H1 (cell line): ENCODE data around the gene RPL7A. TPM values are rescaled to one million over a fixed set of nuclear protein-coding genes. Genes with fewer than 3 reads are reported as not detected.

Experiments
- CTCF ChIA-PET: fragments of 300-600 bp; sonication (Branson Sonifier 250); formaldehyde crosslinking; loops from one replicate; lab custom pipeline; 2021; ENCODE audit not compliant: partially characterized antibody; lab: Charles Lee
- POLR2A ChIA-PET: fragments of 300-600 bp; sonication (Branson Sonifier 250); formaldehyde crosslinking; loops from one replicate; lab custom pipeline; 2021; ENCODE audit warnings: inconsistent platforms; ENCODE audit not compliant: partially characterized antibody; lab: Charles Lee
- DNase-seq, 2 experiments: peaks; one replicate each; pipeline versions ENCODE4 v3.0.0 to v3.0.0-alpha.2; 2010 to 2022; ENCODE audit warnings: low spot score in 2 of 2, low read depth in 1 of 2, mixed read lengths in 1 of 2
- FAIRE-seq: peaks from 2 replicates; lab custom pipeline; 2011; peaks lifted over from hg19 to GRCh38; lab: Jason Lieb, UNC
- H2AFZ ChIP-seq: 2 replicates; pipeline ENCODE4 v1.8.1; 2012; ENCODE audit warnings: low read length, inconsistent platforms
- H2AK5ac ChIP-seq: 2 replicates; pipeline ENCODE4 v1.6.1; 2013; ENCODE audit warnings: low read depth, low read length
- H2BK120ac ChIP-seq: replicated peaks from 2 replicates; pipeline ENCODE3; 2013; ENCODE audit warnings: low read depth, low read length, inconsistent platforms
- H2BK12ac ChIP-seq: 2 replicates; pipeline ENCODE4 v1.6.1; 2013; ENCODE audit warnings: low read depth, low read length
- H2BK15ac ChIP-seq: 2 replicates; pipeline ENCODE4 v1.6.1; 2013; ENCODE audit warnings: low read length
- H2BK20ac ChIP-seq: 2 replicates; pipeline ENCODE4 v1.6.1; 2013; ENCODE audit warnings: low read length
- H2BK5ac ChIP-seq: 2 replicates; pipeline ENCODE4 v1.6.1; 2013; ENCODE audit warnings: low read depth, low read length
- H3K14ac ChIP-seq: 2 replicates; pipeline ENCODE4 v1.6.1; 2013; ENCODE audit warnings: inconsistent platforms; ENCODE audit not compliant: insufficient read length
- H3K18ac ChIP-seq: 2 replicates; pipeline ENCODE4 v1.6.1; 2013; ENCODE audit warnings: low read length; ENCODE audit errors: extremely low read depth
- H3K23ac ChIP-seq: 2 replicates; pipeline ENCODE4 v1.6.1; 2013; ENCODE audit warnings: inconsistent platforms; ENCODE audit not compliant: insufficient read length
- H3K23me2 ChIP-seq: 2 replicates; pipeline ENCODE4 v1.6.1; 2013; ENCODE audit warnings: low read depth, low read length
- H3K27ac ChIP-seq: 2 replicates; pipeline ENCODE4 v1.6.1; 2011; ENCODE audit warnings: low read depth, low read length, inconsistent platforms
- H3K27me3 ChIP-seq, 4 experiments: replicated peaks in 1 of 4; 1 replicate in 1 of 4; 2 replicates in 3 of 4; pipeline versions ENCODE4 v1.6.1 to v1.8.1; 2011 to 2013; ENCODE audit warnings: low read length in 3 of 4, mild to moderate bottlenecking in 3 of 4, inconsistent platforms in 2 of 4, mixed read lengths in 2 of 4, moderate library complexity in 1 of 4; ENCODE audit not compliant: control insufficient read depth in 3 of 4, insufficient read depth in 3 of 4; ENCODE audit errors: extremely low read depth in 1 of 4
- H3K36me3 ChIP-seq, 4 experiments: 2 replicates each; pipeline versions ENCODE4 v1.6.1 to v1.8.1; 2011 to 2013; ENCODE audit warnings: mild to moderate bottlenecking in 4 of 4, low read length in 3 of 4, moderate library complexity in 2 of 4, control low read depth in 1 of 4, inconsistent platforms in 1 of 4; ENCODE audit not compliant: insufficient read depth in 4 of 4, control insufficient read depth in 2 of 4
- H3K4ac ChIP-seq: replicated peaks from 2 replicates; pipeline ENCODE3; 2013; ENCODE audit warnings: low read length, low read depth, mixed read lengths, inconsistent platforms; ENCODE audit not compliant: insufficient read length
- H3K4me1 ChIP-seq, 4 experiments: replicated peaks in 1 of 4; 1 replicate in 1 of 4; 2 replicates in 3 of 4; pipeline versions ENCODE4 v1.6.1 to v1.8.1; 2011 to 2013; ENCODE audit warnings: low read length in 3 of 4, inconsistent platforms in 2 of 4, mixed read lengths in 1 of 4; ENCODE audit not compliant: insufficient read depth in 4 of 4, control insufficient read depth in 3 of 4
- H3K4me2 ChIP-seq, 2 experiments: 2 replicates each; pipeline versions ENCODE4 v1.6.1 to v1.8.1; 2011 to 2013; ENCODE audit warnings: low read depth in 2 of 2, low read length in 2 of 2, control low read depth in 1 of 2, inconsistent platforms in 1 of 2, mild to moderate bottlenecking in 1 of 2; ENCODE audit not compliant: insufficient read depth in 1 of 2
- H3K4me3 ChIP-seq, 4 experiments: fragments of 200-600, 300-600 bp in 1 of 4; sonication (generic), shearing (Covaris generic), sonication (Bioruptor Twin) in 1 of 4; 2 replicates each; pipeline versions ENCODE4 v1.5.1 to v1.8.1; 2011 to 2016; ENCODE audit warnings: low read length in 4 of 4, low read depth in 3 of 4, control low read depth in 2 of 4, inconsistent platforms in 2 of 4, mild to moderate bottlenecking in 2 of 4, mixed read lengths in 1 of 4, moderate library complexity in 1 of 4; ENCODE audit not compliant: insufficient read depth in 2 of 4; ENCODE audit errors: extremely low read depth in 1 of 4
- H3K56ac ChIP-seq: replicated peaks from 2 replicates; pipeline ENCODE3; 2013; ENCODE audit warnings: low read depth, mild to moderate bottlenecking, mixed read lengths, low read length, inconsistent platforms; ENCODE audit not compliant: insufficient read length
- H3K79me1 ChIP-seq: 2 replicates; pipeline ENCODE4 v1.6.1; 2013; ENCODE audit warnings: low read depth, low read length, control low read depth
- H3K79me2 ChIP-seq, 2 experiments: 2 replicates each; pipeline versions ENCODE4 v1.6.1 to v1.8.1; 2012 to 2013; ENCODE audit warnings: low read length in 2 of 2, mild to moderate bottlenecking in 2 of 2, inconsistent platforms in 1 of 2; ENCODE audit not compliant: insufficient read depth in 2 of 2, control insufficient read depth in 1 of 2
- H3K9ac ChIP-seq, 4 experiments: replicated peaks in 1 of 4; 1 replicate in 1 of 4; 2 replicates in 3 of 4; pipeline versions ENCODE4 v1.6.1 to v1.8.1; 2011 to 2013; ENCODE audit warnings: low read depth in 3 of 4, low read length in 3 of 4, control low read depth in 2 of 4, mild to moderate bottlenecking in 2 of 4, moderate library complexity in 2 of 4, inconsistent platforms in 1 of 4; ENCODE audit errors: extremely low read depth in 1 of 4
- H3K9me3 ChIP-seq, 2 experiments: 2 replicates each; pipeline versions ENCODE4 v1.6.1 to v1.8.1; 2012 to 2013; ENCODE audit warnings: mild to moderate bottlenecking in 2 of 2, moderate library complexity in 2 of 2, control low read depth in 1 of 2, inconsistent platforms in 1 of 2, low read depth in 1 of 2, low read length in 1 of 2, mixed read lengths in 1 of 2; ENCODE audit not compliant: insufficient read depth in 2 of 2
- H4K20me1 ChIP-seq, 2 experiments: replicated peaks in 1 of 2; 2 replicates each; pipeline versions ENCODE3 to v1.8.1; 2011 to 2013; ENCODE audit warnings: inconsistent platforms in 2 of 2, low read length in 2 of 2, mild to moderate bottlenecking in 1 of 2; ENCODE audit not compliant: insufficient read depth in 2 of 2, control insufficient read depth in 1 of 2
- H4K5ac ChIP-seq: 2 replicates; pipeline ENCODE4 v1.6.1; 2013; ENCODE audit warnings: low read length, low read depth, mixed read lengths, inconsistent platforms; ENCODE audit not compliant: insufficient read length
- H4K8ac ChIP-seq: 2 replicates; pipeline ENCODE4 v1.8.0; 2013; ENCODE audit warnings: mild to moderate bottlenecking, moderate library complexity, low read length, inconsistent platforms; ENCODE audit not compliant: insufficient read depth; ENCODE audit errors: extremely low read depth
- H4K91ac ChIP-seq: replicated peaks from 2 replicates; pipeline ENCODE3; 2013; ENCODE audit warnings: low read length, mixed read lengths, inconsistent platforms; ENCODE audit not compliant: insufficient read length
- CBX5 ChIP-seq: fragments of 300-800, 300-1000 bp; sonication (generic); IDR thresholded peaks from 2 replicates; pipeline ENCODE4 v1.7.1; 2016; ENCODE audit warnings: antibody characterized with exemption, low read length, low read depth
- HDAC6 ChIP-seq: IDR thresholded peaks from one replicate; pipeline ENCODE4 v1.7.1; 2012; ENCODE audit warnings: low read depth, mild to moderate bottlenecking, inconsistent platforms, low read length, moderate library complexity
- SAP30 ChIP-seq: fragments of 300-600 bp; sonication (generic); IDR thresholded peaks from 2 replicates; pipeline ENCODE4 v1.7.1; 2012; ENCODE audit warnings: low read length, moderate library complexity, mild to moderate bottlenecking, inconsistent platforms; ENCODE audit not compliant: insufficient read depth, insufficient replicate concordance
- TBP ChIP-seq: IDR thresholded peaks from 2 replicates; pipeline ENCODE4 v1.6.1; 2011; ENCODE audit warnings: low read depth, low read length, improper control_type of control experiment
- WGBS, 2 experiments: shearing (Covaris generic) in 1 of 2; methylation state at CpG; one replicate each; pipeline versions ENCODE4 v1.1.6 to v1.1.7; 2013 to 2015; ENCODE audit warnings: low lambda C conversion rate in 2 of 2, mixed read lengths in 2 of 2, inconsistent platforms in 1 of 2, low coverage in 1 of 2, missing lambda C conversion rate in 1 of 2; ENCODE audit not compliant: insufficient replicate concordance in 2 of 2, insufficient coverage in 1 of 2, insufficient read length in 1 of 2; ENCODE audit errors: extremely low coverage in 1 of 2, missing lambda C conversion rate in 1 of 2; 5-methylcytosine and 5-hydroxymethylcytosine counted together
- polyA plus RNA-seq, 7 experiments: library from polyadenylated mRNA; depleted of rRNA in 3 of 7; stranded (reverse) in 5 of 7; unstranded in 2 of 7; fragments of >200 nt in 5 of 7; fragments of 200-250 nt in 2 of 7; gene quantifications; 1 replicate in 5 of 7; 2 replicates in 1 of 7; 4 replicates in 1 of 7; pipeline versions ENCODE4 v1.2.1 to v1.2.3, GENCODE V29; 2011 to 2013; ENCODE audit warnings: missing spikeins in 2 of 7, mixed read lengths in 2 of 7
- total RNA-seq: library from RNA; stranded (reverse); fragmentation: NEBNext Ultra II Directional; extraction: Animal tissue kit (Norgen Biotek cat#: 25700); gene quantifications from 2 replicates; pipeline ENCODE4 v1.2.1, GENCODE V29; 2021
- TF ChIP-seq, protein P1 (sequence below): IDR thresholded peaks from 2 replicates; pipeline ENCODE4 v1.6.1; 2011; ENCODE audit warnings: low read depth, mild to moderate bottlenecking, low read length; ENCODE audit not compliant: insufficient read depth

Gene RPL7A
- total and polyA plus RNA-seq, 2 of the 8 experiments (the other 6 are each of a cell fraction or from before 2014, with no cell fraction given) = 2,578 to 2,783 TPM

DNA sequence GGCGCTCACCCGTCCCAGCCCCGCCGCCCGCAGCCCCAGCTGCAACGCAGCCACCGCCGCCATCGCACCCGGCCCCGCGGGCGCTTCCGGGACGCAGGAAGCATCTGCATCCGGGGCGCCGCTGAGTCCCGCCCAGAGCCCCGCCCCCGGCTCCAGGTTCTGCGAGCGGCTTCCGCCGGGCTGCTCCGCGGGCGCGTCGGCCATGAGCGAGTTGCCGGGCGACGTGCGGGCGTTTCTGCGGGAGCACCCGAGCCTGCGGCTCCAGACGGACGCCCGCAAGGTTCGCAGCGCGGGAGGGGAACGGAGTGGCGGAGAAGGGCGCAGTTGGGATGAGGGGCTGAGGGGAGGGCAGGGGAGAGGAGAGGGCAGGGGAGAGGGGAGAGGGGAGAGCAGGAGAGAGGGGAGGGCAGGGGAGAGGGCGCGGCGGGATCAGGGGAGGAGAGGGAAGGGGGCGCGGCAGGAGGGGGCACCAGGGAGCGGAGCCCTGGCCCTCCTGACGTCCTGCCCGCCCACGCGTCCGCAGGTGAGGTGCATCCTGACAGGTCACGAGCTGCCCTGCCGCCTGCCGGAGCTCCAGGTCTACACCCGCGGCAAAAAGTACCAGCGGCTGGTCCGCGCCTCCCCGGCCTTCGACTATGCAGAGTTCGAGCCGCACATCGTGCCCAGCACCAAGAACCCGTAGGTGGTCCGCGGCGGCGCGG lies 8.5 kb downstream of the RPL7A start, which contains the start of the genes SURF1 and SURF2:
SURF1 (minus strand) TSS at position 97 of the 701 bp plus-strand sequence; CDS start at position 63, 34 bp downstream.
SURF2 (plus strand) TSS at position 160 of the 701 bp plus-strand sequence; CDS start at position 203, 43 bp downstream.
- Histone ChIP-seq H3K4ac (no peak within 1 kb of the TSS), H3K27me3 (no peaks in the 10 kb centered on the region), H3K56ac (no peak within 1 kb of the TSS), H3K9me3 (no peaks in the 10 kb centered on the region), H3K4me3 (peak within 1 kb of the TSS; percentile 72 to 97 (median 96)), H2BK15ac (no peak within 1 kb of the TSS), H2BK120ac (no peak within 1 kb of the TSS), H3K36me3 (peaks cover 4 to 32% (median 20%) of the 10 kb centered on the region in 4 experiments; a peak in 7 of 8 replicates), H4K5ac (peak within 1 kb of the TSS; percentile 87), H3K9ac (peak within 1 kb of the TSS; percentile 45 to 84 (median 77)), H3K18ac (peak within 1 kb of the TSS; percentile 83), H3K79me1 (peaks cover 2% of the 10 kb centered on the region; the same call in 1 of the 2 replicates), H2BK20ac (no peak within 1 kb of the TSS), H2BK5ac (peak within 1 kb of the TSS; percentile 75; the same call in 1 of the 2 replicates), H3K4me2 (peak within 1 kb of the TSS; percentile 69 to 84), H3K23me2 (peaks cover 2% of the 10 kb centered on the region; the same call in 1 of the 2 replicates), H3K14ac (no peak within 1 kb of the TSS), H4K8ac (no peak within 1 kb of the TSS; the same call in 1 of the 2 replicates), H2AFZ (no peak within 1 kb of the TSS), H4K20me1 (peaks cover 10 to 11% of the 10 kb centered on the region in 2 experiments), H2BK12ac (no peak within 1 kb of the TSS), H3K4me1 (peaks cover 0 to 8% (median 3%) of the 10 kb centered on the region in 4 experiments; a peak in 5 of 7 replicates), H3K23ac (no peak within 1 kb of the TSS), H3K27ac (no peak within 1 kb of the TSS), H4K91ac (no peak within 1 kb of the TSS), H2AK5ac (no peak within 1 kb of the TSS), H3K79me2 (peaks cover 0 to 20% of the 10 kb centered on the region in 2 experiments; a peak in 2 of 4 replicates)
- DNase-seq (peak in 1 of 2 experiments; percentile 89), FAIRE-seq (no peak)
- CTCF ChIA-PET = interaction anchor here (0.6 to 8.2 kb wide), 17 partner anchors 7 to 369 kb away, joined by 3 to 90 read pairs (median 5); partner anchors contain the start of genes MED22 and RPL7A
- WGBS, 2 experiments = 2% methylated on average over 46 of the region's 78 CpGs; no CpG with 5 or more reads in 1 of the 2 experiments
- POLR2A ChIA-PET = interaction anchor here (0.9 to 16.1 kb wide), 14 partner anchors 12 to 323 kb away, joined by 3 to 461 read pairs (median 4); partner anchors contain the start of genes MED22, REXO4, RPL7A and STKLD1
- TF ChIP-seq TBP = peak; percentile 28; the same call in 1 of the 2 replicates
- no peak for TF ChIP-seq CBX5
- TF ChIP-seq, protein P1, sequence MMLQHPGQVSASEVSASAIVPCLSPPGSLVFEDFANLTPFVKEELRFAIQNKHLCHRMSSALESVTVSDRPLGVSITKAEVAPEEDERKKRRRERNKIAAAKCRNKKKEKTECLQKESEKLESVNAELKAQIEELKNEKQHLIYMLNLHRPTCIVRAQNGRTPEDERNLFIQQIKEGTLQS = no peak
- TF ChIP-seq HDAC6 = no peak
- TF ChIP-seq SAP30 = peak; percentile 54
